Measurements from ENCODE around the gene CACNG5.

The CACNG5 gene

GRCh38 chr17:66834919-66835454, at the start of gene CACNG5:
CACNG5 (plus strand) TSS chr17:66835117; CDS start chr17:66877333, 42,216 bp downstream.
- no peak for DNase-seq (ENCODE audit: low read depth)

- no peak for DNase-seq (ENCODE audit: low read depth)
Measured at GRCh38 chr17:66786107-66786506, 48.8 kb upstream of the CACNG5 start.

GRCh38 chr17:66787914-66788313, 47.0 kb upstream of the CACNG5 start:
- DNase-seq (ENCODE audit: low read depth), result no peak

GRCh38 chr17:66789093-66789492, 45.8 kb upstream of the CACNG5 start:
- DNase-seq (ENCODE audit: low read depth), result no peak

- DNase-seq (ENCODE audit: low read depth), result no peak
Measured at GRCh38 chr17:66789961-66790437, 44.9 kb upstream of the CACNG5 start.

GRCh38 chr17:66790501-66791061, 44.3 kb upstream of the CACNG5 start:
- DNase-seq (ENCODE audit: low read depth), result no peak

- DNase-seq (ENCODE audit: low read depth), result no peak
Measured at GRCh38 chr17:66791347-66791746, 43.6 kb upstream of the CACNG5 start.

GRCh38 chr17:66793814-66794213, 41.1 kb upstream of the CACNG5 start:
- DNase-seq (ENCODE audit: low read depth), result no peak

- no peak for DNase-seq (ENCODE audit: low read depth)
Measured at GRCh38 chr17:66795486-66795885, 39.4 kb upstream of the CACNG5 start.

GRCh38 chr17:66799849-66800537, 34.9 kb upstream of the CACNG5 start:
- DNase-seq (ENCODE audit: low read depth), result no peak

- DNase-seq (ENCODE audit: low read depth), result no peak
Measured at GRCh38 chr17:66803474-66803951, 31.4 kb upstream of the CACNG5 start.

- no peak for DNase-seq (ENCODE audit: low read depth)
Measured at GRCh38 chr17:66805567-66805966, 29.4 kb upstream of the CACNG5 start.

GRCh38 chr17:66807182-66807581, 27.7 kb upstream of the CACNG5 start:
- DNase-seq (ENCODE audit: low read depth), result no peak

GRCh38 chr17:66809408-66809807, 25.5 kb upstream of the CACNG5 start:
- DNase-seq (ENCODE audit: low read depth), result no peak

GRCh38 chr17:66810951-66811682, 23.8 kb upstream of the CACNG5 start:
- DNase-seq (ENCODE audit: low read depth), result no peak

- DNase-seq (ENCODE audit: low read depth), result no peak
Measured at GRCh38 chr17:66811683-66812054, 23.2 kb upstream of the CACNG5 start.

GRCh38 chr17:66812571-66812970, 22.3 kb upstream of the CACNG5 start:
- DNase-seq (ENCODE audit: low read depth), result no peak

- DNase-seq (ENCODE audit: low read depth), result no peak
Measured at GRCh38 chr17:66813296-66813695, 21.6 kb upstream of the CACNG5 start.

- no peak for DNase-seq (ENCODE audit: low read depth)
Measured at GRCh38 chr17:66814026-66814425, 20.9 kb upstream of the CACNG5 start.

- DNase-seq (ENCODE audit: low read depth), result no peak
Measured at GRCh38 chr17:66814570-66814969, 20.3 kb upstream of the CACNG5 start.

- DNase-seq (ENCODE audit: low read depth), result no peak
Measured at GRCh38 chr17:66817750-66818149, 17.2 kb upstream of the CACNG5 start.

GRCh38 chr17:66819466-66819865, 15.5 kb upstream of the CACNG5 start:
- no peak for DNase-seq (ENCODE audit: low read depth)

- no peak for DNase-seq (ENCODE audit: low read depth)
Measured at GRCh38 chr17:66822009-66822408, 12.9 kb upstream of the CACNG5 start.
